Epidermal melanocyte (primary cell): ENCODE measurements around the gene TMEM167B.
"Not testable (repeated sequence)": the region's sequence is repeated elsewhere in the genome, so short reads cannot be mapped to it uniquely, and the experiment has no call there.

Source experiments
- DNase-seq: peaks from one replicate; pipeline ENCODE4 v3.0.0; 2011; ENCODE audit warnings: low spot score; ENCODE audit not compliant: insufficient read length

TMEM167B gene

GRCh38 chr1:109112652-109113285 lies 22.2 kb downstream of the TMEM167B start:
- peak; percentile 89 for DNase-seq

GRCh38 chr1:109113590-109114341 lies 23.2 kb downstream of the TMEM167B start, which contains the start of gene ELAPOR1:
Gene ELAPOR1 (plus strand): TSS chr1:109114115. CDS start chr1:109114184, 69 bp downstream.
- no peak for DNase-seq

- DNase-seq: no peak
Observed at GRCh38 chr1:109114342-109114674, 23.7 kb downstream of the TMEM167B start.

- no peak for DNase-seq
Observed at GRCh38 chr1:109115685-109116084, 25.1 kb downstream of the TMEM167B start.

- DNase-seq: no peak
Observed at GRCh38 chr1:109116286-109116685, 25.7 kb downstream of the TMEM167B start.

GRCh38 chr1:109118089-109118488 lies 27.5 kb downstream of the TMEM167B start:
- DNase-seq: no peak

GRCh38 chr1:109120356-109120755 lies 29.8 kb downstream of the TMEM167B start:
- no peak for DNase-seq

- no peak for DNase-seq
Observed at GRCh38 chr1:109131059-109131458, 40.5 kb downstream of the TMEM167B start.

GRCh38 chr1:109131800-109132199 lies 41.2 kb downstream of the TMEM167B start:
- no peak for DNase-seq

GRCh38 chr1:109133002-109133706 lies 42.6 kb downstream of the TMEM167B start:
- DNase-seq: no peak

GRCh38 chr1:109133815-109134214 lies 43.3 kb downstream of the TMEM167B start:
- DNase-seq: no peak

- DNase-seq: no peak
Observed at GRCh38 chr1:109134423-109134822, 43.9 kb downstream of the TMEM167B start.

GRCh38 chr1:109135940-109136339 lies 45.4 kb downstream of the TMEM167B start:
- no peak for DNase-seq

- DNase-seq: no peak
Observed at GRCh38 chr1:109136766-109137165, 46.2 kb downstream of the TMEM167B start.

GRCh38 chr1:109137958-109138357 lies 47.4 kb downstream of the TMEM167B start:
- DNase-seq: no peak

- DNase-seq: no peak
Observed at GRCh38 chr1:109138358-109138757, 47.8 kb downstream of the TMEM167B start.

GRCh38 chr1:109140392-109140791 lies 49.8 kb downstream of the TMEM167B start:
- no peak for DNase-seq

- DNase-seq: no peak
Observed at GRCh38 chr1:109142260-109142659, 51.7 kb downstream of the TMEM167B start.

- not testable (repeated sequence) for DNase-seq
Observed at GRCh38 chr1:109142725-109143124, 52.2 kb downstream of the TMEM167B start.
